Effector memory CD4-positive, alpha-beta T cell (primary cell): ENCODE results near the gene PITX1.
A peak's percentile ranks its signal among the peaks of the same experiment; 100 is the strongest.
"Not testable (repeated sequence)": the region's sequence is repeated elsewhere in the genome, so short reads cannot be mapped to it uniquely, and the experiment has no call there.

ENCODE experiments used
- DNase-seq, 3 donors: peaks; one replicate each; pipeline ENCODE4 v3.0.0-alpha.2; 2020
- H3K27ac ChIP-seq: 2 replicates; pipeline ENCODE4 v1.7.0; 2013; ENCODE audit warnings: mild to moderate bottlenecking, low read length, moderate library complexity; ENCODE audit not compliant: insufficient read depth, poor library complexity, severe bottlenecking
- H3K27me3 ChIP-seq: replicated peaks from 2 replicates; pipeline ENCODE4 v1.7.0; 2013; ENCODE audit warnings: mild to moderate bottlenecking, low read length; ENCODE audit not compliant: insufficient read depth, control insufficient read depth, poor library complexity, severe bottlenecking
- H3K36me3 ChIP-seq: 2 replicates; pipeline ENCODE4 v1.7.0; 2013; ENCODE audit warnings: mild to moderate bottlenecking, low read length, moderate library complexity; ENCODE audit not compliant: control insufficient read depth, insufficient read depth
- H3K4me1 ChIP-seq: 2 replicates; pipeline ENCODE4 v1.7.0; 2013; ENCODE audit warnings: low read length, mild to moderate bottlenecking; ENCODE audit not compliant: control insufficient read depth, insufficient read depth, poor library complexity, severe bottlenecking
- H3K4me3 ChIP-seq: 2 replicates; pipeline ENCODE4 v1.7.0; 2013; ENCODE audit warnings: low read length, low read depth, mild to moderate bottlenecking; ENCODE audit not compliant: insufficient read depth, poor library complexity, severe bottlenecking
- H3K9me3 ChIP-seq: 2 replicates; pipeline ENCODE4 v1.7.0; 2013; ENCODE audit warnings: mild to moderate bottlenecking, low read length, moderate library complexity; ENCODE audit not compliant: control insufficient read depth
- total RNA-seq, 3 donors: gene quantifications; one replicate each; lab custom pipeline; 2026; lab: John Stamatoyannopoulos, UW

PITX1 gene
- total RNA-seq, result 0 reads per million in 3 donors

- Histone ChIP-seq H3K27me3 (peaks cover 67% of the 10 kb centered on the region), H3K27ac (no peak within 1 kb of the TSS), H3K4me3 (peak within 1 kb of the TSS; percentile 47)
These were observed at the start of gene PITX1 for GRCh38 chr5:135033901-135034235. PITX1 (minus strand) TSS chr5:135034228; CDS start chr5:135033881, 347 bp downstream.

GRCh38 chr5:135083334-135083733 lies 49.3 kb upstream of the PITX1 start:
- DNase-seq, H3K27ac ChIP-seq, H3K36me3 ChIP-seq, H3K9me3 ChIP-seq, H3K27me3 ChIP-seq, H3K4me3 ChIP-seq, H3K4me1 ChIP-seq: not testable (repeated sequence)

More at GRCh38 chr5:135033901-135034235, at the start of gene PITX1:
- Histone ChIP-seq H3K4me1 (peaks cover 21% of the 10 kb centered on the region), H3K36me3 (no peaks in the 10 kb centered on the region), H3K9me3 (no peaks in the 10 kb centered on the region)
- no peak for DNase-seq

GRCh38 chr5:135081240-135081639 lies 47.2 kb upstream of the PITX1 start:
- Histone ChIP-seq H3K27me3 (no peaks in the 10 kb centered on the region), H3K4me3 (no peak overlapping the region), H3K27ac (no peak overlapping the region), H3K9me3 (no peaks in the 10 kb centered on the region), H3K36me3 (no peaks in the 10 kb centered on the region), H3K4me1 (no peaks in the 10 kb centered on the region)
- no peak for DNase-seq

GRCh38 chr5:135079760-135080159 lies 45.7 kb upstream of the PITX1 start:
- Histone ChIP-seq H3K27ac (no peak overlapping the region), H3K9me3 (no peaks in the 10 kb centered on the region), H3K36me3 (no peaks in the 10 kb centered on the region), H3K27me3 (no peaks in the 10 kb centered on the region), H3K4me3 (no peak overlapping the region), H3K4me1 (no peaks in the 10 kb centered on the region)
- no peak for DNase-seq

GRCh38 chr5:135079099-135079681 lies 45.2 kb upstream of the PITX1 start:
- no peak for DNase-seq
- Histone ChIP-seq H3K27me3 (no peaks in the 10 kb centered on the region), H3K4me1 (no peaks in the 10 kb centered on the region), H3K27ac (no peak overlapping the region), H3K4me3 (no peak overlapping the region), H3K36me3 (no peaks in the 10 kb centered on the region), H3K9me3 (no peaks in the 10 kb centered on the region)

- no peak for DNase-seq
- Histone ChIP-seq H3K36me3 (no peaks in the 10 kb centered on the region), H3K4me1 (no peaks in the 10 kb centered on the region), H3K27me3 (no peaks in the 10 kb centered on the region), H3K4me3 (no peak overlapping the region), H3K9me3 (no peaks in the 10 kb centered on the region), H3K27ac (no peak overlapping the region)
These were observed 42.8 kb upstream of the PITX1 start for GRCh38 chr5:135076801-135077200.

GRCh38 chr5:135076051-135076491 lies 42.0 kb upstream of the PITX1 start:
- H3K27me3 ChIP-seq, result no peaks in the 10 kb centered on the region
- no peaks in the 10 kb centered on the region for H3K4me1 ChIP-seq
- no peak for DNase-seq
- H3K27ac ChIP-seq, result no peak overlapping the region
- no peaks in the 10 kb centered on the region for H3K9me3 ChIP-seq
- no peak overlapping the region for H3K4me3 ChIP-seq
- no peaks in the 10 kb centered on the region for H3K36me3 ChIP-seq

GRCh38 chr5:135075621-135076020 lies 41.6 kb upstream of the PITX1 start:
- no peaks in the 10 kb centered on the region for H3K4me1 ChIP-seq
- H3K27ac ChIP-seq, result no peak overlapping the region
- no peak overlapping the region for H3K4me3 ChIP-seq
- no peaks in the 10 kb centered on the region for H3K36me3 ChIP-seq
- no peaks in the 10 kb centered on the region for H3K9me3 ChIP-seq
- no peaks in the 10 kb centered on the region for H3K27me3 ChIP-seq
- DNase-seq, result no peak

- Histone ChIP-seq H3K27me3 (no peaks in the 10 kb centered on the region), H3K36me3 (no peaks in the 10 kb centered on the region), H3K9me3 (no peaks in the 10 kb centered on the region), H3K27ac (no peak overlapping the region), H3K4me1 (no peaks in the 10 kb centered on the region), H3K4me3 (no peak overlapping the region)
- DNase-seq, result no peak
These were observed 39.8 kb upstream of the PITX1 start for GRCh38 chr5:135073761-135074345.

GRCh38 chr5:135072387-135073281 lies 38.6 kb upstream of the PITX1 start:
- no peaks in the 10 kb centered on the region for H3K27me3 ChIP-seq
- DNase-seq, result no peak
- H3K4me1 ChIP-seq, result no peaks in the 10 kb centered on the region
- H3K9me3 ChIP-seq, result no peaks in the 10 kb centered on the region
- no peak overlapping the region for H3K4me3 ChIP-seq
- H3K36me3 ChIP-seq, result no peaks in the 10 kb centered on the region
- H3K27ac ChIP-seq, result no peak overlapping the region
